Caco-2 (cell line): Measurements from ENCODE around the gene LDLRAD4. TPM values are rescaled to one million over a fixed set of nuclear protein-coding genes. Genes with fewer than 3 reads are reported as not detected.

Experiments
- BruUV-seq: library from RNA; stranded (reverse); fragments of 400-500 nt; replicated peaks from 2 replicates; lab custom pipeline; 2021; lab: Mats Ljungman, UMichigan
- CTCF ChIA-PET: fragments of 300-600 bp; sonication (Branson Sonifier 250); formaldehyde crosslinking; loops from one replicate; lab custom pipeline; 2022; ENCODE audit warnings: antibody characterized with exemption; lab: Charles Lee
- POLR2A ChIA-PET: fragments of 300-600 bp; sonication (Branson Sonifier 250); formaldehyde crosslinking; loops from one replicate; lab custom pipeline; 2022; ENCODE audit warnings: antibody characterized with exemption; lab: Charles Lee
- DNase-seq, 2 experiments: peaks; one replicate each; pipeline versions ENCODE4 v3.0.0 to v3.0.0-alpha.2; 2020 to 2022
- H3K27me3 ChIP-seq: replicated peaks from 2 replicates; pipeline ENCODE4 v1.6.0; 2011; ENCODE audit warnings: low read length; ENCODE audit not compliant: control insufficient read depth, insufficient read depth
- H3K36me3 ChIP-seq: 2 replicates; pipeline ENCODE4 v1.5.1; 2011; ENCODE audit warnings: low read length; ENCODE audit not compliant: control insufficient read depth, insufficient read depth
- H3K4me1 ChIP-seq: fragments of 250-450 bp; sonication (Bioruptor Pico); 2 replicates; pipeline ENCODE4 v1.5.1; 2020; ENCODE audit warnings: mild to moderate bottlenecking
- H3K4me3 ChIP-seq: 2 replicates; pipeline ENCODE4 v1.5.1; 2011; ENCODE audit warnings: low read depth, mild to moderate bottlenecking, control low read depth, low read length
- H3K9me3 ChIP-seq: fragments of 250-450 bp; sonication (Bioruptor Pico); 2 replicates; pipeline ENCODE4 v1.5.1; 2020; ENCODE audit warnings: mild to moderate bottlenecking, moderate library complexity
- H3K27ac Mint-ChIP-seq: one replicate; pipeline ENCODE4 v1.8.0; 2022; ENCODE audit warnings: mixed read lengths; ENCODE audit not compliant: unreplicated experiment
- H3K27me3 Mint-ChIP-seq: one replicate; pipeline ENCODE4 v1.8.0; 2022; ENCODE audit warnings: mixed read lengths; ENCODE audit not compliant: insufficient read depth, unreplicated experiment
- H3K36me3 Mint-ChIP-seq: one replicate; pipeline ENCODE4 v1.8.0; 2022; ENCODE audit warnings: mild to moderate bottlenecking, mixed read lengths; ENCODE audit not compliant: insufficient read depth, unreplicated experiment
- H3K4me1 Mint-ChIP-seq: one replicate; pipeline ENCODE4 v1.8.0; 2022; ENCODE audit warnings: low read depth, mixed read lengths; ENCODE audit not compliant: unreplicated experiment
- H3K4me3 Mint-ChIP-seq: one replicate; pipeline ENCODE4 v1.8.0; 2022; ENCODE audit warnings: mild to moderate bottlenecking, moderate library complexity, mixed read lengths; ENCODE audit not compliant: unreplicated experiment
- H3K9me3 Mint-ChIP-seq: one replicate; pipeline ENCODE4 v1.8.0; 2022; ENCODE audit warnings: mixed read lengths; ENCODE audit not compliant: unreplicated experiment
- intact Hi-C: fragments of 100-400 bp; cut with micrococcal nuclease; formaldehyde crosslinking; loops from one replicate; pipeline ENCODE4 v1.10.0; 2022; ENCODE audit not compliant: unreplicated experiment
- total RNA-seq: library from RNA; stranded (reverse); gene quantifications from 2 replicates; pipeline ENCODE4 v1.2.3, GENCODE V29; 2022
- TF ChIP-seq, protein P1 (sequence below), 2 experiments: fragments of 200-600 bp in 1 of 2; IDR thresholded peaks; 1 replicate in 1 of 2; 2 replicates in 1 of 2; pipeline versions ENCODE4 v1.5.1 to v1.8.0; 2011 to 2022; ENCODE audit warnings: antibody characterized with exemption in 1 of 2, control low read depth in 1 of 2, inconsistent platforms in 1 of 2, low read depth in 1 of 2, low read length in 1 of 2, mild to moderate bottlenecking in 1 of 2, moderate library complexity in 1 of 2; ENCODE audit not compliant: insufficient read depth in 1 of 2, severe bottlenecking in 1 of 2, unreplicated experiment in 1 of 2

LDLRAD4 gene
- total RNA-seq, 1 experiment from 2014 or later = 1.2 TPM

DNA sequence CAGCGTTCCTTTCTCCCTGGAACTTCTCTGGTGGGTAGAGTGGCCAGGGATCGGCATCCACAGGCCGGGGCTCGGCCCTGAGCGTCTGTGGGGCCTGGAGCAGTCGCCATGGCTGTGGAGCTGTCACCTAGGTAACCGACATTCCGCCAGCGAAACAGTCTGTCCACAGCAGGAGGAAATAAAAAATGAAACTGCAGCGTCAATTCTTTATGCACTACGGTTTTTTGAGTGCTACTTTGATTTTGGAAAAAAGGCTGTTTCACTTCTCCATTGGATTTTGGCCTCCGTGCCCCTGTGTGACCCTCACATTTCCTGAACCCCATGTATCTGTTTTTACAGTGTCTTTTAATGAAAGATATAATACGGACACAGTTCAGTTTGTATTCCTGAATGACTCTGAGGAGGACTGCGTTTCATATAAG lies 163.4 kb downstream of the LDLRAD4 start:
- H3K4me3 Mint-ChIP-seq = no peak overlapping the region
- Histone ChIP-seq H3K9me3 (no peaks in the 10 kb centered on the region), H3K4me1 (no peaks in the 10 kb centered on the region), H3K36me3 (no peaks in the 10 kb centered on the region), H3K27me3 (no peaks in the 10 kb centered on the region), H3K4me3 (no peak overlapping the region)
- H3K27ac Mint-ChIP-seq = no peak overlapping the region
- H3K9me3 Mint-ChIP-seq = no peaks in the 10 kb centered on the region
- TF ChIP-seq, protein P1, sequence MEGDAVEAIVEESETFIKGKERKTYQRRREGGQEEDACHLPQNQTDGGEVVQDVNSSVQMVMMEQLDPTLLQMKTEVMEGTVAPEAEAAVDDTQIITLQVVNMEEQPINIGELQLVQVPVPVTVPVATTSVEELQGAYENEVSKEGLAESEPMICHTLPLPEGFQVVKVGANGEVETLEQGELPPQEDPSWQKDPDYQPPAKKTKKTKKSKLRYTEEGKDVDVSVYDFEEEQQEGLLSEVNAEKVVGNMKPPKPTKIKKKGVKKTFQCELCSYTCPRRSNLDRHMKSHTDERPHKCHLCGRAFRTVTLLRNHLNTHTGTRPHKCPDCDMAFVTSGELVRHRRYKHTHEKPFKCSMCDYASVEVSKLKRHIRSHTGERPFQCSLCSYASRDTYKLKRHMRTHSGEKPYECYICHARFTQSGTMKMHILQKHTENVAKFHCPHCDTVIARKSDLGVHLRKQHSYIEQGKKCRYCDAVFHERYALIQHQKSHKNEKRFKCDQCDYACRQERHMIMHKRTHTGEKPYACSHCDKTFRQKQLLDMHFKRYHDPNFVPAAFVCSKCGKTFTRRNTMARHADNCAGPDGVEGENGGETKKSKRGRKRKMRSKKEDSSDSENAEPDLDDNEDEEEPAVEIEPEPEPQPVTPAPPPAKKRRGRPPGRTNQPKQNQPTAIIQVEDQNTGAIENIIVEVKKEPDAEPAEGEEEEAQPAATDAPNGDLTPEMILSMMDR (IDR thresholded peaks at IDR 0.05; ENCODE audit: insufficient read depth in 1 of 2, low read depth in 1 of 2, low read length in 1 of 2, severe bottlenecking in 1 of 2, unreplicated experiment in 1 of 2) = no peak
- POLR2A ChIA-PET = no interaction called here
- peaks cover 25% of the 10 kb centered on the region for H3K27me3 Mint-ChIP-seq
- CTCF ChIA-PET = no interaction called here
- no peak for DNase-seq
- H3K36me3 Mint-ChIP-seq = no peaks in the 10 kb centered on the region
- intact Hi-C loops = no loop called here
- H3K4me1 Mint-ChIP-seq = no peaks in the 10 kb centered on the region
- BruUV-seq = no TSS peak

DNA sequence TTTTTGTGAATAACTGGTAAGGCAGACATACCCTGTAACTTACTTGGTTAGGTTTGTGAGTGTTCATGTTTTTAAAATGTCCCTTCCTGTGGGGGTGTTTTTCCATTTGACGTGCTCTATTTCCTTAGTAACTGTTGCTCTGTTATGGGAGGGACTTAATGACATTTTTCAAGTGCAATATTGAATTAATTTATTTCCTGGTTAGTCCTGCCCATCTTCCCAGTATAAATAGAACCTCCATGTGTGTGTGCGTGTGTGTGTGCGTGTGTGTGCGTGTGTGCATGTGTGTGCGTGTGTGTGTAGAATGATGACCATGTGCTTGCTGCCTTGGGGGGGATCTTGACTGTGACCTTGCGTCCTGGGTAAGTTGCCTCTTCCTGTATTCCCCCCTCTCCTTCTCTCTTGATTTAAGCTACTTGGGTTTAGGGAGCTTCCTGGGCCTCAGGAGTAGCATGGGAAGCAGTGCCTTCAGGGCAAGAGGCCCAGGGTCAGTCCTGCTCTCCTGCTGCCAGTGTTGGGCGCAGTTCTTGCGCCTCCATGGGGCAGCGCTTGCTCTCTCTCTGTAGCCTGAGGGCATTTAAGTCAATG lies 163.9 kb downstream of the LDLRAD4 start:
- Histone ChIP-seq H3K4me1 (no peaks in the 10 kb centered on the region), H3K4me3 (no peak overlapping the region), H3K9me3 (no peaks in the 10 kb centered on the region), H3K36me3 (no peaks in the 10 kb centered on the region), H3K27me3 (no peaks in the 10 kb centered on the region)
- no peak overlapping the region for H3K4me3 Mint-ChIP-seq
- no peaks in the 10 kb centered on the region for H3K4me1 Mint-ChIP-seq
- H3K9me3 Mint-ChIP-seq = no peaks in the 10 kb centered on the region
- TF ChIP-seq, protein P1 (IDR thresholded peaks at IDR 0.05; ENCODE audit: insufficient read depth in 1 of 2, low read depth in 1 of 2, low read length in 1 of 2, severe bottlenecking in 1 of 2, unreplicated experiment in 1 of 2) = no peak
- ChIA-PET POLR2A (no interaction called here), CTCF (no interaction called here)
- no peaks in the 10 kb centered on the region for H3K36me3 Mint-ChIP-seq
- H3K27ac Mint-ChIP-seq = no peak overlapping the region
- no TSS peak for BruUV-seq
- H3K27me3 Mint-ChIP-seq = peaks cover 25% of the 10 kb centered on the region
- intact Hi-C loops = no loop called here
- no peak for DNase-seq

DNA sequence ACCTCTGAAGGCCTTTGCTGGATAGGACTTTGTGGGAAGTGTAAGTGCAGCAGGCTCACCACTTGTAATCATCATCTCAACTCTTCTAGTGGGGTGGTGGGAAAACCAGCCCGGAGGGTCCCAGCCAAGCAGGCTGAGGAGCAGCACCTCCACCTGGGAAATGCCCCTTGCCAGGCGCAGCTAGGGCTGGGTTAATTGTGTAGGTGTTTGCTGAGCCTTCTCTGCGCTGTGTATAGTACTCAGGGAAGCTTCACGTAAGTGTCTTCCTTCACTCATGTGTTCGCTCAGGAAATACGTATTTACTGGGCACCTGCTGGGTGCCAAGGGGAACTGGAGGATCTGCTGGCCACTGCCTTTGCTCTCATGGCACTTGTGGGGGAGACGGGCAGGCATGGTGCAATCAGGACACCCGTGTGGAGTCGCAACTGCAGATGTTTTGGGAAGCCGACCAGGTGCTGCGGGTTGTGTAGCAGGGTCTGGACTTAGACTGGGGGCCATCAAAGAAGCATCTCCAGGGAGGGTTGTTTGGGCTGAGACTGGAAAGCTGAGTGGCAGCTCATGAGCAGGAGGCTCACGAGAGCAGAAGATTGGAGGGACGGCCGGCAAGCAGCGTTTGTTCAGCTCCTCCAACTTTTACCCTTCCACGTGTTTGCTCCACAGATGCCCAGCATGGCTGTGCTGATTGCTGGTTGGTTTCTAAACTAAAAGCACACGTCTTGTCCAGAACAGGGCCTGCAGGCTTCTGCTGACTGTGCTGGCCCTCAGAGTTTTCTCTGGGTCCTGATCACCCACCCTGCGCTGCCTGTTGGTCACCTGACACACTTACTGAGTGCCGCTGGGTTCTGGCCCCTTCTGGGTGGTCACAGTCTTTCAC lies 164.6 kb downstream of the LDLRAD4 start:
- Histone ChIP-seq H3K9me3 (no peaks in the 10 kb centered on the region), H3K36me3 (no peaks in the 10 kb centered on the region), H3K4me3 (no peak overlapping the region), H3K4me1 (no peaks in the 10 kb centered on the region), H3K27me3 (no peaks in the 10 kb centered on the region)
- H3K4me1 Mint-ChIP-seq = no peaks in the 10 kb centered on the region
- BruUV-seq = no TSS peak
- intact Hi-C loops = no loop called here
- H3K27ac Mint-ChIP-seq = no peak overlapping the region
- H3K36me3 Mint-ChIP-seq = no peaks in the 10 kb centered on the region
- ChIA-PET CTCF (no interaction called here), POLR2A (no interaction called here)
- peaks cover 25% of the 10 kb centered on the region for H3K27me3 Mint-ChIP-seq
- no peak overlapping the region for H3K4me3 Mint-ChIP-seq
- DNase-seq = no peak
- no peaks in the 10 kb centered on the region for H3K9me3 Mint-ChIP-seq
- TF ChIP-seq, protein P1 (IDR thresholded peaks at IDR 0.05; ENCODE audit: insufficient read depth in 1 of 2, low read depth in 1 of 2, low read length in 1 of 2, severe bottlenecking in 1 of 2, unreplicated experiment in 1 of 2) = no peak
